ENCODE data around the gene TFAP2A. TPM values are rescaled to one million over a fixed set of nuclear protein-coding genes. Genes with fewer than 3 reads are reported as not detected.

Gene TFAP2A
- total RNA-seq, 1 experiment from 2014 or later, result 24.3 TPM

DNA sequence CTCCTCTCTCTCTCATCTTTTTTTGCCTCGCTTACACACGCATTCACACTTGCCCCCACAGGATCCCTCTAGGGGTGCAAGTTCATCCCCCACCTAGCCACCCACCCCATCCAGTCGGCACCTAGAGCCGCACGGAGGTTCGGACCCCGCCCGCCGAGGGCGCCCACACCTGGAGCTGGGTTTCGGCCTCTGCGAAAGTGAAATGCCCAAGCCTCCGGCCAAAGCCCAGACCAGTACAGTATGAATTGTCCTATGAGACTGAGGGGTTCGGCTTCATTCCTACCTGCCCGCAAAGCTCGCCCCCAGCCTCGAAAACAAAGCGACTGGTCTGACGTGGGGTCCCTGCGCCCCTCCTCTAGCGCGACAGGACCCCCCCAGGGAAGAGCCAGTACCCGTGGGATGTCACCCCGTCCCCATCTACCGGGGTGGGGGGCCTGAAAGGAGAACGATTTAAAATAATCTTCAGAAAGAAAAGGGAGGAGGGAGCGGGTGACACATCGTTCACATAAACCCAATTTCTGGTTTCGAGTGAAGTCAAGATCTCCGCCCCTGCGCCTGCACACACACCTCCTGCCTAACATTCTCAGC, 1.5 kb downstream of the TFAP2A start:
- POLR2A ChIA-PET, result interaction anchor here (0.6 to 3.1 kb wide), 4 partner anchors 8 to 1330 kb away, joined by 3 to 28 read pairs (median 17); no protein-coding TSS in a partner anchor
- ATAC-seq, result no peak; the same call in 1 of the 2 replicates
- H3K36me3 ChIP-seq (ENCODE audit: control insufficient read depth in 1 of 2, insufficient read depth in 2 of 2, low read length in 2 of 2), result peaks cover 4 to 6% of the 10 kb centered on the region in 2 experiments; a peak in 3 of 4 replicates

More for the DNA sequence above, 1.5 kb downstream of the TFAP2A start:
- intact Hi-C loops (cut with micrococcal nuclease), result loop anchor here (2.0 to 5.0 kb wide), 2 partner anchors 383 to 1431 kb away; no protein-coding TSS in a partner anchor
- H2AFZ ChIP-seq (ENCODE audit: low read depth, low read length, poor library complexity, severe bottlenecking), result no peak overlapping the region
- H3K9ac ChIP-seq (ENCODE audit: low read length), result peak overlapping the region; percentile 89
- H3K27me3 ChIP-seq (ENCODE audit: insufficient read depth, low read length), result no peaks in the 10 kb centered on the region
- no peaks in the 10 kb centered on the region for H4K20me1 ChIP-seq (ENCODE audit: insufficient read depth)
- TF ChIP-seq CEBPB (IDR thresholded peaks at IDR 0.05; ENCODE audit: low read depth) (no peak), EZH2phosphoT487 (IDR thresholded peaks at IDR 0.05; ENCODE audit: borderline replicate concordance) (no peak), SIN3A (IDR thresholded peaks at IDR 0.05; ENCODE audit: low read depth) (no peak), CBX3 (IDR thresholded peaks at IDR 0.05; ENCODE audit: low read depth) (no peak), FOSL1 (IDR thresholded peaks at IDR 0.05; ENCODE audit: low read depth) (no peak), SP1 (IDR thresholded peaks at IDR 0.05; ENCODE audit: low read depth) (no peak)
- TF ChIP-seq, protein P1, sequence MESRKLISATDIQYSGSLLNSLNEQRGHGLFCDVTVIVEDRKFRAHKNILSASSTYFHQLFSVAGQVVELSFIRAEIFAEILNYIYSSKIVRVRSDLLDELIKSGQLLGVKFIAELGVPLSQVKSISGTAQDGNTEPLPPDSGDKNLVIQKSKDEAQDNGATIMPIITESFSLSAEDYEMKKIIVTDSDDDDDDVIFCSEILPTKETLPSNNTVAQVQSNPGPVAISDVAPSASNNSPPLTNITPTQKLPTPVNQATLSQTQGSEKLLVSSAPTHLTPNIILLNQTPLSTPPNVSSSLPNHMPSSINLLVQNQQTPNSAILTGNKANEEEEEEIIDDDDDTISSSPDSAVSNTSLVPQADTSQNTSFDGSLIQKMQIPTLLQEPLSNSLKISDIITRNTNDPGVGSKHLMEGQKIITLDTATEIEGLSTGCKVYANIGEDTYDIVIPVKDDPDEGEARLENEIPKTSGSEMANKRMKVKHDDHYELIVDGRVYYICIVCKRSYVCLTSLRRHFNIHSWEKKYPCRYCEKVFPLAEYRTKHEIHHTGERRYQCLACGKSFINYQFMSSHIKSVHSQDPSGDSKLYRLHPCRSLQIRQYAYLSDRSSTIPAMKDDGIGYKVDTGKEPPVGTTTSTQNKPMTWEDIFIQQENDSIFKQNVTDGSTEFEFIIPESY (IDR thresholded peaks at IDR 0.05; ENCODE audit: extremely low read depth, insufficient replicate concordance, low read length), result no peak
- TF ChIP-seq, protein P2, sequence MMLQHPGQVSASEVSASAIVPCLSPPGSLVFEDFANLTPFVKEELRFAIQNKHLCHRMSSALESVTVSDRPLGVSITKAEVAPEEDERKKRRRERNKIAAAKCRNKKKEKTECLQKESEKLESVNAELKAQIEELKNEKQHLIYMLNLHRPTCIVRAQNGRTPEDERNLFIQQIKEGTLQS (IDR thresholded peaks at IDR 0.05), result no peak
- H3K4me1 ChIP-seq (ENCODE audit: control insufficient read depth in 1 of 2, insufficient read depth in 2 of 2, low read length in 2 of 2), result peaks cover 5 to 18% of the 10 kb centered on the region in 2 experiments; a peak in 3 of 4 replicates
- no peaks in the 10 kb centered on the region for H3K9me2 ChIP-seq (ENCODE audit: insufficient read depth)
- H3K4me2 ChIP-seq (ENCODE audit: low read length), result peak overlapping the region; percentile 100
- CTCF ChIA-PET, result interaction anchor here (1.6 to 2.7 kb wide), 7 partner anchors 9 to 1430 kb away, joined by 5 to 23 read pairs (median 7); no protein-coding TSS in a partner anchor
- no peak for DNase-seq (ENCODE audit: low read depth, low spot score)
- no peaks in the 10 kb centered on the region for H3K9me3 ChIP-seq (ENCODE audit: control insufficient read depth in 1 of 2, insufficient read depth in 1 of 2, low read depth in 1 of 2, low read length in 2 of 2)
- peak overlapping the region; percentile 64 to 87 for H3K4me3 ChIP-seq (replicated peaks in 1 of 2; ENCODE audit: low read depth in 1 of 2, low read length in 2 of 2)
- H3K79me2 ChIP-seq (ENCODE audit: insufficient read depth, low read length), result peaks cover 47% of the 10 kb centered on the region
- TSS peak; percentile 73 for BruUV-seq (replicated peaks)
- peak overlapping the region; percentile 92 for H3K27ac ChIP-seq (ENCODE audit: low read depth, low read length)
- RAD21 ChIA-PET (ENCODE audit: low non-redundant PET in 1 of 2, low total read pairs in 2 of 2, uncharacterized antibody in 2 of 2, unreplicated experiment in 2 of 2), result interaction anchor here in 1 of 2 experiments (2.0 kb wide), 1 partner anchor 9 kb away, joined by 6 read pairs; no protein-coding TSS in a partner anchor
